Upper lobe of left lung (tissue), 6 donors: ENCODE measurements around the gene DRAM2. TPM values are rescaled to one million over a fixed set of nuclear protein-coding genes. Genes with fewer than 3 reads are reported as not detected.

Source experiments
- ATAC-seq, 2 donors: fragments of 200-7000 bp; cut with Tn5 transposase; one replicate each; pipeline ENCODE4 v1.9.1; 2022; ENCODE audit warnings: mild to moderate bottlenecking in 2 of 2, moderate library complexity in 2 of 2; ENCODE audit not compliant: low FRiP score in 2 of 2
- DNase-seq, 2 donors: peaks; one replicate each; pipeline ENCODE4 v3.0.0-alpha.2; 2019 to 2020
- H3K27ac ChIP-seq, 4 donors: fragments of 200-600 bp; sonication (generic); one replicate each; pipeline ENCODE4 v1.5.1; 2016 to 2019
- H3K27me3 ChIP-seq, 4 donors: fragments of 200-600 bp; sonication (generic); one replicate each; pipeline ENCODE4 v1.5.1; 2017 to 2019
- H3K36me3 ChIP-seq, 4 donors: fragments of 200-600 bp; sonication (generic); one replicate each; pipeline ENCODE4 v1.5.1; 2016 to 2019
- H3K4me1 ChIP-seq, 4 donors: fragments of 200-600 bp; sonication (generic); one replicate each; pipeline ENCODE4 v1.5.1; 2018 to 2019
- H3K4me3 ChIP-seq, 4 donors: fragments of 200-600 bp; sonication (generic); one replicate each; pipeline ENCODE4 v1.5.1; 2017 to 2019; ENCODE audit warnings: mild to moderate bottlenecking in 2 of 4, moderate library complexity in 1 of 4
- H3K9me3 ChIP-seq, 4 donors: fragments of 200-600 bp; sonication (generic); one replicate each; pipeline ENCODE4 v1.5.1; 2018 to 2019
- CTCF ChIP-seq, 6 experiments: fragments of 450-650 bp in 4 of 6; fragments of 200-600 bp in 2 of 6; sonication (generic) in 2 of 6; IDR thresholded peaks; one replicate each; pipeline ENCODE4 v1.5.1; 2016 to 2019; ENCODE audit warnings: antibody characterized with exemption in 6 of 6
- EP300 ChIP-seq, 4 donors: sonication (generic); formaldehyde crosslinking; IDR thresholded peaks; one replicate each; pipeline ENCODE4 v1.5.1; 2017; ENCODE audit warnings: antibody characterized with exemption in 4 of 4, control low read depth in 2 of 4
- POLR2A ChIP-seq, 4 donors: fragments of 450-650 bp; IDR thresholded peaks; one replicate each; pipeline ENCODE4 v1.5.1; 2016 to 2017; ENCODE audit warnings: antibody characterized with exemption in 4 of 4, mild to moderate bottlenecking in 2 of 4
- POLR2AphosphoS5 ChIP-seq, 2 donors: sonication (generic); formaldehyde crosslinking; IDR thresholded peaks; one replicate each; pipeline ENCODE4 v1.5.1; 2017; ENCODE audit warnings: antibody characterized with exemption in 2 of 2
- WGBS, 2 donors: methylation state at CpG; one replicate each; pipeline ENCODE4 v1.1.5; 2017 to 2018; 5-methylcytosine and 5-hydroxymethylcytosine counted together
- total RNA-seq, 6 donors: library from RNA; depleted of rRNA in 4 of 6; stranded (reverse); fragments of >200 nt in 4 of 6; gene quantifications; one replicate each; pipeline versions ENCODE4 v1.1.0 to v1.2.1, GENCODE V29; 2016 to 2021
- donor health status: DM: no; HTN: no; CAD: no; lungs with moderate emphysema.
- donor health status: DM: no; HTN: yes; CAD: no; lungs with severe emphysema.

DRAM2 gene
- total RNA-seq, 6 donors from 2014 or later: 16.1 to 56.9 (median 40.3) TPM

- Histone ChIP-seq H3K27ac (no peak overlapping the region), H3K4me1 (peaks cover 0 to 9% (median 0%) of the 10 kb centered on the region in 4 donors), H3K36me3 (peaks cover 0 to 66% (median 12%) of the 10 kb centered on the region in 4 donors), H3K27me3 (no peaks in the 10 kb centered on the region), H3K9me3 (no peaks in the 10 kb centered on the region), H3K4me3 (no peak overlapping the region)
- DNase-seq (no peak), ATAC-seq (no peak)
- WGBS, 2 donors: 96% methylated on average over 5 of the region's 5 CpGs
- TF ChIP-seq POLR2AphosphoS5 (IDR thresholded peaks at IDR 0.05) (no peak), POLR2A (IDR thresholded peaks at IDR 0.05) (no peak), EP300 (IDR thresholded peaks at IDR 0.05) (no peak), CTCF (IDR thresholded peaks at IDR 0.05) (no peak)
Measured at GRCh38 chr1:111154021-111154999, 14.4 kb upstream of the DRAM2 start.

- no peak overlapping the region for H3K27ac ChIP-seq
- H3K4me3 ChIP-seq: no peak overlapping the region
- 55 to 70% methylated on average over 3 of the region's 3 CpGs for WGBS, 2 donors
- no peaks in the 10 kb centered on the region for H3K9me3 ChIP-seq
- ATAC-seq (no peak), DNase-seq (no peak)
- H3K27me3 ChIP-seq: no peaks in the 10 kb centered on the region
- peaks cover 0 to 9% (median 3%) of the 10 kb centered on the region in 4 donors for H3K4me1 ChIP-seq
- H3K36me3 ChIP-seq: peaks cover 5 to 70% (median 14%) of the 10 kb centered on the region in 4 donors
- TF ChIP-seq CTCF (IDR thresholded peaks at IDR 0.05) (no peak), EP300 (IDR thresholded peaks at IDR 0.05) (no peak), POLR2AphosphoS5 (IDR thresholded peaks at IDR 0.05) (no peak), POLR2A (IDR thresholded peaks at IDR 0.05) (no peak)
Measured at GRCh38 chr1:111151838-111152237, 11.9 kb upstream of the DRAM2 start.

GRCh38 chr1:111148376-111148881 is 8.5 kb upstream of the DRAM2 start:
- Histone ChIP-seq H3K9me3 (no peaks in the 10 kb centered on the region), H3K4me1 (peaks cover 0 to 9% (median 4%) of the 10 kb centered on the region in 4 donors), H3K27ac (no peak overlapping the region), H3K4me3 (no peak overlapping the region), H3K36me3 (peaks cover 5 to 50% (median 11%) of the 10 kb centered on the region in 4 donors), H3K27me3 (no peaks in the 10 kb centered on the region)
- ATAC-seq: no peak
- TF ChIP-seq POLR2A (IDR thresholded peaks at IDR 0.05) (no peak), EP300 (IDR thresholded peaks at IDR 0.05) (no peak), POLR2AphosphoS5 (IDR thresholded peaks at IDR 0.05) (no peak), CTCF (IDR thresholded peaks at IDR 0.05) (no peak)
- DNase-seq: no peak
- 66 to 72% methylated on average over 2 of the region's 2 CpGs for WGBS, 2 donors

GRCh38 chr1:111147948-111148347 is 8.1 kb upstream of the DRAM2 start:
- peaks cover 5 to 45% (median 6%) of the 10 kb centered on the region in 4 donors for H3K36me3 ChIP-seq

More at GRCh38 chr1:111147948-111148347, 8.1 kb upstream of the DRAM2 start:
- no peak overlapping the region for H3K4me3 ChIP-seq
- TF ChIP-seq CTCF (IDR thresholded peaks at IDR 0.05) (no peak), POLR2AphosphoS5 (IDR thresholded peaks at IDR 0.05) (no peak), POLR2A (IDR thresholded peaks at IDR 0.05) (no peak), EP300 (IDR thresholded peaks at IDR 0.05) (no peak)
- no peaks in the 10 kb centered on the region for H3K27me3 ChIP-seq
- no peaks in the 10 kb centered on the region for H3K9me3 ChIP-seq
- no peak for DNase-seq
- H3K4me1 ChIP-seq: peaks cover 2 to 12% (median 4%) of the 10 kb centered on the region in 4 donors
- no peak overlapping the region for H3K27ac ChIP-seq
- WGBS, 2 donors: 66 to 79% methylated on average over 3 of the region's 3 CpGs
- ATAC-seq: no peak
